A549 (cell line): ENCODE results near the gene GCK. TPM values are rescaled to one million over a fixed set of nuclear protein-coding genes. Genes with fewer than 3 reads are reported as not detected.

Source experiments
- ATAC-seq, 2 experiments: fragments of 200-7000 bp in 1 of 2; fragments of >200 bp in 1 of 2; cut with Nextera tagmentation in 1 of 2; cut with Tn5 transposase in 1 of 2; 3 replicates each; pipeline versions ENCODE4 v1.8.0 to v1.9.1; 2018 to 2020; ENCODE audit warnings: mild to moderate bottlenecking in 1 of 2, moderate library complexity in 1 of 2
- CTCF ChIA-PET: fragments of 300-600 bp; sonication (Branson Sonifier 250); formaldehyde crosslinking; extraction: SDS; loops from one replicate; lab custom pipeline; 2021; ENCODE audit warnings: antibody characterized with exemption, inconsistent platforms; lab: Yijun Ruan, JAX
- POLR2A ChIA-PET: fragments of 350-600 bp; formaldehyde crosslinking; extraction: SDS; loops from one replicate; lab custom pipeline; 2021; ENCODE audit warnings: antibody characterized with exemption, inconsistent platforms; lab: Yijun Ruan, JAX
- DNase-seq, 2 experiments: peaks; one replicate each; pipeline versions ENCODE4 v3.0.0 to v3.0.0-alpha.2; 2011 to 2016; ENCODE audit warnings: low read depth in 1 of 2, low spot score in 1 of 2
- FAIRE-seq: peaks from 2 replicates; lab custom pipeline; 2011; peaks lifted over from hg19 to GRCh38; lab: Jason Lieb, UNC
- H3K27ac ChIP-seq, 2 experiments: fragments of >200 bp; sonication (Bioruptor Twin); formaldehyde crosslinking; 3 replicates each; pipeline ENCODE4 v1.5.1; 2016 to 2017
- H3K4me1 ChIP-seq: fragments of >200 bp; sonication (Bioruptor Twin); formaldehyde crosslinking; 3 replicates; pipeline ENCODE4 v1.6.1; 2016
- H3K4me2 ChIP-seq: fragments of >200 bp; sonication (Bioruptor Twin); formaldehyde crosslinking; 3 replicates; pipeline ENCODE4 v1.6.1; 2016
- H3K4me3 ChIP-seq: fragments of >200 bp; sonication (Bioruptor Twin); formaldehyde crosslinking; 3 replicates; pipeline ENCODE4 v1.5.1; 2016
- H3K9me3 ChIP-seq: fragments of >200 bp; sonication (Bioruptor Twin); formaldehyde crosslinking; 3 replicates; pipeline ENCODE4 v1.6.1; 2016
- BHLHE40 ChIP-seq: IDR thresholded peaks from 2 replicates; pipeline ENCODE4 v1.6.1; 2012; ENCODE audit warnings: low read depth, low read length, inconsistent platforms
- CBX2 ChIP-seq: fragments of 200-600 bp; sonication (generic); IDR thresholded peaks from 2 replicates; pipeline ENCODE4 v1.6.1; 2016; ENCODE audit warnings: low read depth, mild to moderate bottlenecking, borderline replicate concordance
- CEBPB ChIP-seq, 2 experiments: fragments of >200 bp in 1 of 2; sonication (Bioruptor Twin) in 1 of 2; formaldehyde crosslinking in 1 of 2; IDR thresholded peaks; 2 replicates each; pipeline ENCODE4 v1.6.1; 2012 to 2016
- EP300 ChIP-seq, 2 experiments: fragments of >200 bp; sonication (Bioruptor Twin); formaldehyde crosslinking; IDR thresholded peaks; 2 replicates in 1 of 2; 3 replicates in 1 of 2; pipeline ENCODE4 v1.6.1; 2016 to 2017
- FOSB ChIP-seq: fragments of 250-450 bp; sonication (Bioruptor Pico); IDR thresholded peaks from 2 replicates; pipeline ENCODE4 v1.5.0; 2020; ENCODE audit warnings: mild to moderate bottlenecking, moderate library complexity
- FOXS1 ChIP-seq: fragments of 250-450 bp; sonication (Bioruptor Pico); IDR thresholded peaks from 2 replicates; pipeline ENCODE4 v1.5.0; 2020; ENCODE audit warnings: mild to moderate bottlenecking, moderate library complexity
- JUNB ChIP-seq: fragments of >200 bp; sonication (Bioruptor Twin); formaldehyde crosslinking; IDR thresholded peaks from 2 replicates; pipeline ENCODE4 v1.6.1; 2016
- KDM1A ChIP-seq: fragments of 200-600 bp; sonication (generic); IDR thresholded peaks from 2 replicates; pipeline ENCODE4 v1.6.1; 2016; ENCODE audit warnings: low read depth, mild to moderate bottlenecking
- KDM5A ChIP-seq: fragments of 200-600 bp; sonication (generic); IDR thresholded peaks from 2 replicates; pipeline ENCODE4 v1.6.1; 2016; ENCODE audit warnings: antibody characterized with exemption, mild to moderate bottlenecking
- MAFK ChIP-seq: fragments of 450-650 bp; IDR thresholded peaks from 2 replicates; pipeline ENCODE4 v1.6.1; 2014; ENCODE audit not compliant: partially characterized antibody
- MAZ ChIP-seq: fragments of 150-350 bp; IDR thresholded peaks from 2 replicates; pipeline ENCODE4 v1.6.1; 2014; ENCODE audit warnings: antibody characterized with exemption, low read depth, low read length, borderline replicate concordance
- MYC ChIP-seq: IDR thresholded peaks from 2 replicates; pipeline ENCODE4 v1.6.1; 2012; ENCODE audit warnings: mild to moderate bottlenecking, inconsistent platforms, low read length, improper control_type of control experiment, borderline replicate concordance
- NFE2L2 ChIP-seq: fragments of 150-350 bp; conservative IDR thresholded peaks from 2 replicates; pipeline ENCODE4 v1.6.1; 2014; ENCODE audit warnings: low read length
- NR3C1 ChIP-seq: fragments of >200 bp; sonication (Bioruptor Twin); formaldehyde crosslinking; IDR thresholded peaks from 3 replicates; pipeline ENCODE4 v1.6.1; 2017
- POLR2A ChIP-seq: IDR thresholded peaks from 2 replicates; pipeline ENCODE4 v1.6.1; 2012; ENCODE audit warnings: mild to moderate bottlenecking, low read length
- RAD21 ChIP-seq, 2 experiments: fragments of >200 bp in 1 of 2; sonication (Bioruptor Twin) in 1 of 2; formaldehyde crosslinking in 1 of 2; IDR thresholded peaks in 1 of 2; conservative IDR thresholded peaks in 1 of 2; 2 replicates in 1 of 2; 3 replicates in 1 of 2; pipeline ENCODE4 v1.6.1; 2012 to 2018; ENCODE audit warnings: inconsistent platforms in 1 of 2
- RCOR1 ChIP-seq: fragments of 150-350 bp; IDR thresholded peaks from 2 replicates; pipeline ENCODE4 v1.6.1; 2014; ENCODE audit warnings: antibody characterized with exemption, low read length, low read depth
- RNF2 ChIP-seq: fragments of 200-600 bp; sonication (generic); IDR thresholded peaks from 2 replicates; pipeline ENCODE4 v1.6.1; 2016; ENCODE audit warnings: low read depth, mild to moderate bottlenecking, antibody characterized with exemption, moderate library complexity, borderline replicate concordance
- SMC3 ChIP-seq: fragments of >200 bp; sonication (Bioruptor Twin); formaldehyde crosslinking; IDR thresholded peaks from 3 replicates; pipeline ENCODE4 v1.6.1; 2018; ENCODE audit warnings: inconsistent platforms
- TP53 ChIP-seq: fragments of 250-450 bp; sonication (Bioruptor Pico); IDR thresholded peaks from 2 replicates; pipeline ENCODE4 v1.5.0; 2021; ENCODE audit warnings: mild to moderate bottlenecking, moderate library complexity
- WGBS: methylation state at CpG from one replicate; pipeline ENCODE4 v1.1.6; 2017; ENCODE audit errors: missing lambda C conversion rate; 5-methylcytosine and 5-hydroxymethylcytosine counted together
- polyA plus RNA-seq, 4 experiments: library from polyadenylated mRNA; depleted of rRNA in 3 of 4; stranded (reverse); fragments of >200 nt; fragmentation: RNase III in 1 of 4; extraction: RNeasy Plus Mini Kit Qiagen cat#74134 plus additional on column Dnase treatment in 1 of 4; gene quantifications; 2 replicates in 3 of 4; 3 replicates in 1 of 4; pipeline ENCODE4 v1.2.3, GENCODE V29; 2011 to 2017
- TF ChIP-seq, protein P1 (sequence below): fragments of 200-600 bp; sonication (generic); IDR thresholded peaks from 2 replicates; pipeline ENCODE4 v1.6.1; 2016; ENCODE audit warnings: antibody characterized with exemption, mild to moderate bottlenecking, moderate library complexity
- TF ChIP-seq, protein P2 (sequence below): fragments of 150-350 bp; IDR thresholded peaks from 2 replicates; pipeline ENCODE4 v1.6.1; 2014; ENCODE audit warnings: low read depth, mild to moderate bottlenecking, low read length

GCK gene
- polyA plus RNA-seq, 2 of the 4 experiments (the other 2 are of a cell fraction), result 0.12 TPM; not detected in 1

DNA sequence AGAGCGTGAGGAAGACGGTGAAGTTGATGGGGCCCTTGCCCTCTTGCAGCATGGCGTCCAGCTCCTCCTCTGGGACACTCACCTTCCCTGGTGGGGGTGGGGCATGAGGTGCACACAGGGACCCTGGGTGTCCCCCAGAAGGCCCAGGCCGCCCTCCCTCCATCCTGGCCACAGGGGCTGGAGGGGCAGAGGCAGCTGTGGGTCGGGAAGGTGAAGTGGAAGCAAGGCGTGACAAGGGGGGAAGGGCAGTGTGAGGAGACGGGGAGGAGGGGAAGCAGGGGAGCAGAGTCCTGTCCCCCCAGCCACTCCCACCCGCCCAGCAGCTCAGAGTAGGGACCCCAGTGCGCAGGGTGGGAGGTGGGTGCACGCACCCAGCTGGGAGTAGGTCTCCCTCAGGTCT lies 48.9 kb downstream of the GCK start:
- TF ChIP-seq KDM1A (no peak), SMC3 (no peak), MAFK (no peak)
- WGBS, result 58% methylated on average over 8 of the region's 10 CpGs
- Histone ChIP-seq H3K9me3 (no peaks in the 10 kb centered on the region), H3K27ac (no peak overlapping the region), H3K4me2 (no peak overlapping the region), H3K4me1 (no peaks in the 10 kb centered on the region), H3K4me3 (no peak overlapping the region)
- POLR2A ChIA-PET, result no interaction called here
- ATAC-seq (no peak), FAIRE-seq (no peak), DNase-seq (no peak)
- CTCF ChIA-PET, result interaction anchor here (0.5 to 1.8 kb wide), 2 partner anchors 9 to 34 kb away, joined by 3 to 5 read pairs; no protein-coding TSS in a partner anchor

DNA sequence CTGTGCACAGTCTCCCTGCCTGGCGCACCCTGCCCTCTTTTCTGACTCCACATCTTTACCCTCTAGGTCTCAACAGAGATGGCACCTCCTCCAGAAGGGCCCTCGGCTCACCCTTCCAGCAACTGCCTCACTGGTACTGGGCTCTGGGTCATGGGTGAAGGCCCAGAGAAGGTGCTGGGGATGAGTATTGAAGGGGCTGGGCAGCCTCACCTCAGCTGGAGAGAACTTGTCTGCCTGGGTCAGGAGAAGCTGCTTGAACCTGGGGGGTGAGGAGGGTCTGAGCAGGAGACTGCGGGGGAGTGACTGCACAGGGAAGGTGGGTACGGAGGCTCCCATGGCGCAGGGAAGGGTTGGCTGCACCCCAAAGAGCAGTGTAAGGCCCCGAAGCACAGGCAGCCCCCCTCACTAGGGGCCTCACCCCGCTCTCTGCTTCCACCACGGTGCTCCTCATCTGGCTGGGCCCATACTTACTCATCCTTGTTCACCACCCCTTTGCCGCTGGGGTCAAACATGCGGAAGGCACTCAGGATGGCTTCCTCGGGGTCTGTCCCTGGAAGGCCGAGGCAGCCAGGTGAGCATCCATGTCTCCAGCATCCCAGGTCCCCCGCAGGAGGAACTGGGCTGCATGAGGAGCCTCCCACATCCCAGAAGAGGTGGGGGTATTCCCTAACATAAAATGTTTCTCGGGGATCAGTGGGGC lies 49.8 kb downstream of the GCK start:
- WGBS, result 71% methylated on average over 13 of the region's 14 CpGs
- POLR2A ChIA-PET, result no interaction called here
- no peak overlapping the region for H3K27ac ChIP-seq
- DNase-seq (no peak), ATAC-seq (no peak), FAIRE-seq (no peak)
- CTCF ChIA-PET, result interaction anchor here (0.6 to 1.8 kb wide), 2 partner anchors 8 to 12 kb away, joined by 3 to 5 read pairs; no protein-coding TSS in a partner anchor
- H3K4me3 ChIP-seq, result no peak overlapping the region
- no peak overlapping the region for H3K4me2 ChIP-seq
- H3K4me1 ChIP-seq, result no peaks in the 10 kb centered on the region
- no peaks in the 10 kb centered on the region for H3K9me3 ChIP-seq
- no peak for TF ChIP-seq RCOR1
- no peak for TF ChIP-seq MAZ
- no peak for TF ChIP-seq MYC

DNA sequence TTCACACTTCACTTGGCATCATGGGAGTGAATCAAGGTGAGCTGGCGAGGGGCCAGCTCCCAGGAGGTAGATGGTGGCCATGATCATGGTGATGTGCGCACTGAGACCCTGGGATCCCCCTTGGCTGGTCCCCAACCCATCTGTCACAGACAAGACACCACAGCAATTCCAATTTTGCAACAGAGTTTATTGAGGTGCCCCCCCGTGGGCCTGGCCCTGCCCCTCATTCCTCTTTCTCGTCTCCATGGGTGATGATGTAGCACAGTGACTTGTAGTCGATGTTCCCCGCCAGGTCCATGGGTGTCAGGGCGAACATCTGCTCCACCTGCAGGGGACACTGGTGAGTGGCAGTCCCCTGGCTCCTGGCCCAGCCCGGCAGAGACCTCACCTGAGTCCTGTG lies 50.5 kb downstream of the GCK start:
- WGBS, result 57% methylated on average over 8 of the region's 8 CpGs
- Histone ChIP-seq H3K4me1 (no peaks in the 10 kb centered on the region), H3K9me3 (no peaks in the 10 kb centered on the region)
- DNase-seq, result no peak
- ATAC-seq, result 0 out of 6 replicates have a peak, but pooled peaks of 1 of the 2 experiments have one; percentile 29
- no peak for TF ChIP-seq KDM5A
- no peak for TF ChIP-seq FOXS1 (CRISPR knock-in tag)
- no peak for TF ChIP-seq CBX2
- TF ChIP-seq CEBPB (IDR thresholded peaks at IDR 0.05), result no peak
- no peak for TF ChIP-seq NFE2L2
- TF ChIP-seq, protein P1, sequence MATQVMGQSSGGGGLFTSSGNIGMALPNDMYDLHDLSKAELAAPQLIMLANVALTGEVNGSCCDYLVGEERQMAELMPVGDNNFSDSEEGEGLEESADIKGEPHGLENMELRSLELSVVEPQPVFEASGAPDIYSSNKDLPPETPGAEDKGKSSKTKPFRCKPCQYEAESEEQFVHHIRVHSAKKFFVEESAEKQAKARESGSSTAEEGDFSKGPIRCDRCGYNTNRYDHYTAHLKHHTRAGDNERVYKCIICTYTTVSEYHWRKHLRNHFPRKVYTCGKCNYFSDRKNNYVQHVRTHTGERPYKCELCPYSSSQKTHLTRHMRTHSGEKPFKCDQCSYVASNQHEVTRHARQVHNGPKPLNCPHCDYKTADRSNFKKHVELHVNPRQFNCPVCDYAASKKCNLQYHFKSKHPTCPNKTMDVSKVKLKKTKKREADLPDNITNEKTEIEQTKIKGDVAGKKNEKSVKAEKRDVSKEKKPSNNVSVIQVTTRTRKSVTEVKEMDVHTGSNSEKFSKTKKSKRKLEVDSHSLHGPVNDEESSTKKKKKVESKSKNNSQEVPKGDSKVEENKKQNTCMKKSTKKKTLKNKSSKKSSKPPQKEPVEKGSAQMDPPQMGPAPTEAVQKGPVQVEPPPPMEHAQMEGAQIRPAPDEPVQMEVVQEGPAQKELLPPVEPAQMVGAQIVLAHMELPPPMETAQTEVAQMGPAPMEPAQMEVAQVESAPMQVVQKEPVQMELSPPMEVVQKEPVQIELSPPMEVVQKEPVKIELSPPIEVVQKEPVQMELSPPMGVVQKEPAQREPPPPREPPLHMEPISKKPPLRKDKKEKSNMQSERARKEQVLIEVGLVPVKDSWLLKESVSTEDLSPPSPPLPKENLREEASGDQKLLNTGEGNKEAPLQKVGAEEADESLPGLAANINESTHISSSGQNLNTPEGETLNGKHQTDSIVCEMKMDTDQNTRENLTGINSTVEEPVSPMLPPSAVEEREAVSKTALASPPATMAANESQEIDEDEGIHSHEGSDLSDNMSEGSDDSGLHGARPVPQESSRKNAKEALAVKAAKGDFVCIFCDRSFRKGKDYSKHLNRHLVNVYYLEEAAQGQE, result no peak
- TF ChIP-seq RNF2, result no peak
- no peak for TF ChIP-seq BHLHE40
- TF ChIP-seq FOSB (CRISPR knock-in tag), result no peak
- no peak for TF ChIP-seq JUNB
- TF ChIP-seq, all 56 proteins: peak for 0
- POLR2A ChIA-PET, result no interaction called here
- no peak overlapping the region for H3K27ac ChIP-seq
- CTCF ChIA-PET, result interaction anchor here (0.6 to 1.3 kb wide), 3 partner anchors 11 to 58 kb away, joined by 3 to 4 read pairs (median 4); partner anchors contain the start of gene POLD2
- no peak overlapping the region for H3K4me3 ChIP-seq
- FAIRE-seq, result no peak
- H3K4me2 ChIP-seq, result no peak overlapping the region

DNA sequence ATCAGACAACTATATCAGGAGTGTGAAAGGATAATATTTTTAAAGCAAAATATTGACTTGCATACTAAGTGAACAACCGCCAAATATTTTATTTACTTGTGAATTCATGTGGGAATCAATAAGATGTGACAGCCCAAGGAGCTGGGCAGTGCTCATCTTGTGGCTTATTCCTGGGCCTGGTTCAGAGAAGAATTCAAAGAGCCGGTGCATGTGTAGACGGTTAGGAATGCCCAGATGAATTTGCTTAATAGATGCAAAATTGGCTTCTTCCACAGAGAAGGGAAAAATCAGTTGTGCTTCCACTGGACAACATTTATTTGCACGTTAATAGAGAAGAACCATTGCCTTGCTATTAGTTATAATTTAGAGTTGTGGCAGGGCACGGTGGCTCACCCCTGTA lies 52.5 kb downstream of the GCK start:
- 69% methylated on average over 5 of the region's 5 CpGs for WGBS
- H3K4me2 ChIP-seq, result no peak overlapping the region
- ATAC-seq, result no peak
- TF ChIP-seq RAD21 (conservative IDR thresholded peaks at IDR 0.05 in 1 of 2, IDR thresholded peaks at IDR 0.05 in 1 of 2) (no peak), FOXS1 (CRISPR knock-in tag) (no peak), TP53 (CRISPR knock-in tag) (no peak), EP300 (IDR thresholded peaks at IDR 0.05) (no peak), NR3C1 (no peak), POLR2A (no peak)
- TF ChIP-seq, protein P2, sequence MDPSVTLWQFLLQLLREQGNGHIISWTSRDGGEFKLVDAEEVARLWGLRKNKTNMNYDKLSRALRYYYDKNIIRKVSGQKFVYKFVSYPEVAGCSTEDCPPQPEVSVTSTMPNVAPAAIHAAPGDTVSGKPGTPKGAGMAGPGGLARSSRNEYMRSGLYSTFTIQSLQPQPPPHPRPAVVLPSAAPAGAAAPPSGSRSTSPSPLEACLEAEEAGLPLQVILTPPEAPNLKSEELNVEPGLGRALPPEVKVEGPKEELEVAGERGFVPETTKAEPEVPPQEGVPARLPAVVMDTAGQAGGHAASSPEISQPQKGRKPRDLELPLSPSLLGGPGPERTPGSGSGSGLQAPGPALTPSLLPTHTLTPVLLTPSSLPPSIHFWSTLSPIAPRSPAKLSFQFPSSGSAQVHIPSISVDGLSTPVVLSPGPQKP, result no peak
- no peaks in the 10 kb centered on the region for H3K9me3 ChIP-seq
- ChIA-PET POLR2A (interaction anchor here (0.6 kb wide), 1 partner anchor 885 kb away, joined by 3 read pairs; no protein-coding TSS in a partner anchor), CTCF (interaction anchor here (1.0 to 1.5 kb wide), 2 partner anchors 11 to 64 kb away, joined by 3 read pairs; partner anchors contain the start of gene YKT6)
- no peak overlapping the region for H3K4me3 ChIP-seq
- DNase-seq, result no peak
- H3K4me1 ChIP-seq, result no peaks in the 10 kb centered on the region
- H3K27ac ChIP-seq, result no peak overlapping the region
- FAIRE-seq, result no peak
